GM12872 (cell line): ENCODE measurements around the gene LLGL1.

ENCODE experiments used
- CTCF ChIP-seq: IDR thresholded peaks from 3 replicates; pipeline ENCODE4 v1.5.1; 2011; ENCODE audit warnings: low read depth, mild to moderate bottlenecking, low read length, moderate library complexity; ENCODE audit not compliant: insufficient read depth

Gene LLGL1

DNA sequence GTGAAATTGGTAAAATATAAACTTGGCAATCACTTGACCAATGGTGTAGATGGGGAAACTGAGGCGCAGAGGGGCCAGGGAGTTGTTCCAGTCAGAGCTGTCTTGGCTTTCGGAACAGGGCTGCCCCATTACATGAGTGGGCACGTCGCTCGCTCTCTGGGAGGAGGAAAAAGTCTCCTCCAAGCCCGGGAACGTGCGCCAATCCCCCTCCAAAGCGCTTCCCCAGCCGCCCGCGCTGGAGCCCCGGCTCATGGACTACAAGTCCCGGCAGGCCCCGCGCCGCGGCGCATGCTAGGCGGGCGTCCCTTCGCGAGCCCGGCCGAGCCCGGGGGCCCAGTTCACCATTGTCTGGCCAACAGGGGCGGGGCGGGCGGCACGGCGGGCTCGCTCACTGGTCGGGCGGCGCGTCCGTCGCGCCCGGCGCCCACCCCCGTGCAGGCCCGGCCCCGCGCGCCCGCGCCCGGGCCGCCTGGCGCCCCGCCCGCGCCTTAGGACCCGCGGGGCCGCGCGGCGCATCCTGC lies at the start of gene LLGL1:
TSS of gene LLGL1 (plus strand) at position 515 of the 521 bp plus-strand sequence. CDS start 48 bp downstream, outside the sequence.
- no peak for TF ChIP-seq CTCF

- no peak for TF ChIP-seq CTCF
These were observed 49.3 kb upstream of the LLGL1 start for GRCh38 chr17:18176176-18176575.

- no peak for TF ChIP-seq CTCF
These were observed 48.3 kb upstream of the LLGL1 start for GRCh38 chr17:18177133-18177532.

DNA sequence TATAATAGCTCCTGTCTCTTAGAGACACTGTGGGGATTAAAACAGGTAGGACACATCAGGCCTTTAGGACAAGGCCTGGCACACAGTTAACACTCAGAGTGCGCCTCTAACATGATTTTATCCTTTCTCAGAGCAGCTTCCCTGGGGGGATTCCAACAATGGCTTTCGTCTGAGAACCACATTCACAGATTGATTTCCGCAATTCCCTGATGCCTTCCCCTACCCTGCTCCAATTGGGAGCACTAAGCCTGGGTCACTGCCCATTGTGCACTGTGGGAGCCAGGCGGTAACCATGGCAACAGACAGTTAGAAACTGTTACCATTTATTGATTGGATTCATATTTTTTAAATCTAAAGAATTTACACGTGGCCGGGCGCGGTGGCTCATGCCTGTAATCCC lies 47.7 kb upstream of the LLGL1 start:
- no peak for TF ChIP-seq CTCF

- no peak for TF ChIP-seq CTCF
These were observed 46.2 kb upstream of the LLGL1 start for GRCh38 chr17:18179196-18179595.

- no peak for TF ChIP-seq CTCF
These were observed 45.6 kb upstream of the LLGL1 start for GRCh38 chr17:18179804-18180203.

GRCh38 chr17:18181358-18181757 lies 44.1 kb upstream of the LLGL1 start:
- TF ChIP-seq CTCF, result no peak
